ENCODE results near the gene NCOA3. TPM values are rescaled to one million over a fixed set of nuclear protein-coding genes. Genes with fewer than 3 reads are reported as not detected.

The NCOA3 gene
- total and polyA plus RNA-seq, 2 experiments from 2014 or later = 6.7 to 25.8 TPM

DNA sequence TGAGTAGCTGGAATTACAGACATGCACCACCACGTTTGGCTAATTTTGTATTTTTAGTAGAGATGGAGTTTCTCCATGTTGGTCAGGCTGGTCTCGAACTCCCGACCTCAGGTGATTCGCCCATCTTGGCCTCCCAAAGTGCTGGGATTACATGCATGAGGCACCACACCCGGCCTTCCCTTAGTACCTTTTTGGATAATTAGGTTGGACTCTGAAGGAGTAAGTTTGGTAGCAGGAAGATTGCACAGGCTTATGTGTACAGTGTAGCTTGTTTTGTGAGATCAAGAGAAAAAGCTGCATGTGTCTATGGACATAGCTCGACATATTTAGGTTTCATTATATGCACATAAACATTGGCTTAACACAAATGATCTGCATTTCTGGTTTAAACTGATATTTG lies 116.8 kb downstream of the NCOA3 start:
- H3K4me3 Mint-ChIP-seq = no peak overlapping the region
- H3K27me3 ChIP-seq (ENCODE audit: insufficient read depth) = no peaks in the 10 kb centered on the region
- peaks cover 3% of the 10 kb centered on the region for H3K4me1 ChIP-seq (ENCODE audit: insufficient read depth)
- no peaks in the 10 kb centered on the region for H3K4me1 Mint-ChIP-seq
- no peak overlapping the region for H3K27ac ChIP-seq (ENCODE audit: low read depth)
- ATAC-seq = no peak
- H3F3A ChIP-seq (replicated peaks; ENCODE audit: low read depth) = no peaks in the 10 kb centered on the region
- H3K4me3 ChIP-seq = no peak overlapping the region
- H3K9me2 ChIP-seq (ENCODE audit: insufficient read depth) = no peaks in the 10 kb centered on the region
- H3K36me3 Mint-ChIP-seq (ENCODE audit: low read depth) = peaks cover 2% of the 10 kb centered on the region; the same call in 2 of the 3 replicates
- no peaks in the 10 kb centered on the region for H4K20me1 ChIP-seq (replicated peaks; ENCODE audit: insufficient read depth)
- H3K36me3 ChIP-seq (ENCODE audit: insufficient read depth) = no peaks in the 10 kb centered on the region
- TF ChIP-seq, protein P1, sequence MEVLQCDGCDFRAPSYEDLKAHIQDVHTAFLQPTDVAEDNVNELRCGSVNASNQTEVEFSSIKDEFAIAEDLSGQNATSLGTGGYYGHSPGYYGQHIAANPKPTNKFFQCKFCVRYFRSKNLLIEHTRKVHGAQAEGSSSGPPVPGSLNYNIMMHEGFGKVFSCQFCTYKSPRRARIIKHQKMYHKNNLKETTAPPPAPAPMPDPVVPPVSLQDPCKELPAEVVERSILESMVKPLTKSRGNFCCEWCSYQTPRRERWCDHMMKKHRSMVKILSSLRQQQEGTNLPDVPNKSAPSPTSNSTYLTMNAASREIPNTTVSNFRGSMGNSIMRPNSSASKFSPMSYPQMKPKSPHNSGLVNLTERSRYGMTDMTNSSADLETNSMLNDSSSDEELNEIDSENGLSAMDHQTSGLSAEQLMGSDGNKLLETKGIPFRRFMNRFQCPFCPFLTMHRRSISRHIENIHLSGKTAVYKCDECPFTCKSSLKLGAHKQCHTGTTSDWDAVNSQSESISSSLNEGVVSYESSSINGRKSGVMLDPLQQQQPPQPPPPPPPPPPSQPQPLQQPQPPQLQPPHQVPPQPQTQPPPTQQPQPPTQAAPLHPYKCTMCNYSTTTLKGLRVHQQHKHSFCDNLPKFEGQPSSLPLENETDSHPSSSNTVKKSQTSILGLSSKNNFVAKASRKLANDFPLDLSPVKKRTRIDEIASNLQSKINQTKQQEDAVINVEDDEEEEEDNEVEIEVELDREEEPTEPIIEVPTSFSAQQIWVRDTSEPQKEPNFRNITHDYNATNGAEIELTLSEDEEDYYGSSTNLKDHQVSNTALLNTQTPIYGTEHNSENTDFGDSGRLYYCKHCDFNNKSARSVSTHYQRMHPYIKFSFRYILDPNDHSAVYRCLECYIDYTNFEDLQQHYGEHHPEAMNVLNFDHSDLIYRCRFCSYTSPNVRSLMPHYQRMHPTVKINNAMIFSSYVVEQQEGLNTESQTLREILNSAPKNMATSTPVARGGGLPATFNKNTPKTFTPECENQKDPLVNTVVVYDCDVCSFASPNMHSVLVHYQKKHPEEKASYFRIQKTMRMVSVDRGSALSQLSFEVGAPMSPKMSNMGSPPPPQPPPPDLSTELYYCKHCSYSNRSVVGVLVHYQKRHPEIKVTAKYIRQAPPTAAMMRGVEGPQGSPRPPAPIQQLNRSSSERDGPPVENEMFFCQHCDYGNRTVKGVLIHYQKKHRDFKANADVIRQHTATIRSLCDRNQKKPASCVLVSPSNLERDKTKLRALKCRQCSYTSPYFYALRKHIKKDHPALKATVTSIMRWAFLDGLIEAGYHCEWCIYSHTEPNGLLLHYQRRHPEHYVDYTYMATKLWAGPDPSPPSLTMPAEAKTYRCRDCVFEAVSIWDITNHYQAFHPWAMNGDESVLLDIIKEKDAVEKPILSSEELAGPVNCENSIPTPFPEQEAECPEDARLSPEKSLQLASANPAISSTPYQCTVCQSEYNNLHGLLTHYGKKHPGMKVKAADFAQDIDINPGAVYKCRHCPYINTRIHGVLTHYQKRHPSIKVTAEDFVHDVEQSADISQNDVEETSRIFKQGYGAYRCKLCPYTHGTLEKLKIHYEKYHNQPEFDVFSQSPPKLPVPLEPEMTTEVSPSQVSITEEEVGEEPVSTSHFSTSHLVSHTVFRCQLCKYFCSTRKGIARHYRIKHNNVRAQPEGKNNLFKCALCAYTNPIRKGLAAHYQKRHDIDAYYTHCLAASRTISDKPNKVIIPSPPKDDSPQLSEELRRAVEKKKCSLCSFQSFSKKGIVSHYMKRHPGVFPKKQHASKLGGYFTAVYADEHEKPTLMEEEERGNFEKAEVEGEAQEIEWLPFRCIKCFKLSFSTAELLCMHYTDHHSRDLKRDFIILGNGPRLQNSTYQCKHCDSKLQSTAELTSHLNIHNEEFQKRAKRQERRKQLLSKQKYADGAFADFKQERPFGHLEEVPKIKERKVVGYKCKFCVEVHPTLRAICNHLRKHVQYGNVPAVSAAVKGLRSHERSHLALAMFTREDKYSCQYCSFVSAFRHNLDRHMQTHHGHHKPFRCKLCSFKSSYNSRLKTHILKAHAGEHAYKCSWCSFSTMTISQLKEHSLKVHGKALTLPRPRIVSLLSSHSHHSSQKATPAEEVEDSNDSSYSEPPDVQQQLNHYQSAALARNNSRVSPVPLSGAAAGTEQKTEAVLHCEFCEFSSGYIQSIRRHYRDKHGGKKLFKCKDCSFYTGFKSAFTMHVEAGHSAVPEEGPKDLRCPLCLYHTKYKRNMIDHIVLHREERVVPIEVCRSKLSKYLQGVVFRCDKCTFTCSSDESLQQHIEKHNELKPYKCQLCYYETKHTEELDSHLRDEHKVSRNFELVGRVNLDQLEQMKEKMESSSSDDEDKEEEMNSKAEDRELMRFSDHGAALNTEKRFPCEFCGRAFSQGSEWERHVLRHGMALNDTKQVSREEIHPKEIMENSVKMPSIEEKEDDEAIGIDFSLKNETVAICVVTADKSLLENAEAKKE (CRISPR knock-in tag; IDR thresholded peaks at IDR 0.05) = no peak
- TF ChIP-seq EZH2 (IDR thresholded peaks at IDR 0.05; ENCODE audit: low read depth, unreplicated experiment) (no peak), ZNF331 (CRISPR knock-in tag; IDR thresholded peaks at IDR 0.05; ENCODE audit: low read depth) (no peak), STAT1 (IDR thresholded peaks at IDR 0.05; ENCODE audit: unreplicated experiment) (no peak), CREB1 (CRISPR knock-in tag; IDR thresholded peaks at IDR 0.05; ENCODE audit: low read depth) (no peak), EZH2phosphoT487 (IDR thresholded peaks at IDR 0.05; ENCODE audit: unreplicated experiment) (no peak), JUNB (IDR thresholded peaks at IDR 0.05; ENCODE audit: unreplicated experiment) (no peak)
- TF ChIP-seq, protein P2, sequence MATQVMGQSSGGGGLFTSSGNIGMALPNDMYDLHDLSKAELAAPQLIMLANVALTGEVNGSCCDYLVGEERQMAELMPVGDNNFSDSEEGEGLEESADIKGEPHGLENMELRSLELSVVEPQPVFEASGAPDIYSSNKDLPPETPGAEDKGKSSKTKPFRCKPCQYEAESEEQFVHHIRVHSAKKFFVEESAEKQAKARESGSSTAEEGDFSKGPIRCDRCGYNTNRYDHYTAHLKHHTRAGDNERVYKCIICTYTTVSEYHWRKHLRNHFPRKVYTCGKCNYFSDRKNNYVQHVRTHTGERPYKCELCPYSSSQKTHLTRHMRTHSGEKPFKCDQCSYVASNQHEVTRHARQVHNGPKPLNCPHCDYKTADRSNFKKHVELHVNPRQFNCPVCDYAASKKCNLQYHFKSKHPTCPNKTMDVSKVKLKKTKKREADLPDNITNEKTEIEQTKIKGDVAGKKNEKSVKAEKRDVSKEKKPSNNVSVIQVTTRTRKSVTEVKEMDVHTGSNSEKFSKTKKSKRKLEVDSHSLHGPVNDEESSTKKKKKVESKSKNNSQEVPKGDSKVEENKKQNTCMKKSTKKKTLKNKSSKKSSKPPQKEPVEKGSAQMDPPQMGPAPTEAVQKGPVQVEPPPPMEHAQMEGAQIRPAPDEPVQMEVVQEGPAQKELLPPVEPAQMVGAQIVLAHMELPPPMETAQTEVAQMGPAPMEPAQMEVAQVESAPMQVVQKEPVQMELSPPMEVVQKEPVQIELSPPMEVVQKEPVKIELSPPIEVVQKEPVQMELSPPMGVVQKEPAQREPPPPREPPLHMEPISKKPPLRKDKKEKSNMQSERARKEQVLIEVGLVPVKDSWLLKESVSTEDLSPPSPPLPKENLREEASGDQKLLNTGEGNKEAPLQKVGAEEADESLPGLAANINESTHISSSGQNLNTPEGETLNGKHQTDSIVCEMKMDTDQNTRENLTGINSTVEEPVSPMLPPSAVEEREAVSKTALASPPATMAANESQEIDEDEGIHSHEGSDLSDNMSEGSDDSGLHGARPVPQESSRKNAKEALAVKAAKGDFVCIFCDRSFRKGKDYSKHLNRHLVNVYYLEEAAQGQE (IDR thresholded peaks at IDR 0.05; ENCODE audit: unreplicated experiment) = no peak
- no peaks in the 10 kb centered on the region for H3K27me3 Mint-ChIP-seq (ENCODE audit: insufficient read depth, low read depth, poor library complexity)
- no peaks in the 10 kb centered on the region for H3K9me3 Mint-ChIP-seq
- H2AFZ ChIP-seq = no peak overlapping the region
- H3K79me2 ChIP-seq (replicated peaks; ENCODE audit: insufficient read depth) = peaks cover 16% of the 10 kb centered on the region; the same call in 1 of the 2 replicates
- H3K27ac Mint-ChIP-seq = no peak overlapping the region; the same call in 1 of the 2 replicates
- no peak overlapping the region for H3K4me2 ChIP-seq
- no peak for DNase-seq (ENCODE audit: low spot score)

Data from GM23338 (cell line).